ENCODE measurements around the gene ZBTB44.

Gene ZBTB44

GRCh38 chr11:130209954-130210854 is 104.5 kb downstream of the ZBTB44 start:
- Histone ChIP-seq H3K79me2 (ENCODE audit: insufficient read depth, low read length) (no peaks in the 10 kb centered on the region), H3K4me2 (ENCODE audit: low read depth, low read length, poor library complexity, severe bottlenecking) (no peak overlapping the region), H3K9ac (ENCODE audit: low read depth, low read length, poor library complexity, severe bottlenecking) (no peak overlapping the region), H3K9me3 (ENCODE audit: insufficient read depth, low read depth, low read length) (no peaks in the 10 kb centered on the region), H3K4me1 (ENCODE audit: insufficient read depth, low read length, poor library complexity, severe bottlenecking) (no peaks in the 10 kb centered on the region), H3K36me3 (ENCODE audit: insufficient read depth, low read length) (no peaks in the 10 kb centered on the region), H4K20me1 (ENCODE audit: insufficient read depth, low read length, poor library complexity, severe bottlenecking) (no peaks in the 10 kb centered on the region), H2AFZ (ENCODE audit: low read length) (no peak overlapping the region), H3F3A (ENCODE audit: low read depth) (no peaks in the 10 kb centered on the region), H3K4me3 (ENCODE audit: low read length, poor library complexity, severe bottlenecking) (no peak overlapping the region), H3K9me2 (replicated peaks; ENCODE audit: low read depth, low read length) (no peaks in the 10 kb centered on the region), H3K27me3 (ENCODE audit: insufficient read depth, low read length, poor library complexity, severe bottlenecking) (no peaks in the 10 kb centered on the region)
- TF ChIP-seq CTCF (conservative IDR thresholded peaks at IDR 0.05; ENCODE audit: low read length) (no peak), EZH2phosphoT487 (IDR thresholded peaks at IDR 0.05; ENCODE audit: borderline replicate concordance) (no peak)

GRCh38 chr11:130209128-130209932 is 105.4 kb downstream of the ZBTB44 start:
- Histone ChIP-seq H3K36me3 (ENCODE audit: insufficient read depth, low read length) (no peaks in the 10 kb centered on the region), H2AFZ (ENCODE audit: low read length) (no peak overlapping the region), H3F3A (ENCODE audit: low read depth) (no peaks in the 10 kb centered on the region), H3K9ac (ENCODE audit: low read depth, low read length, poor library complexity, severe bottlenecking) (no peak overlapping the region), H3K4me1 (ENCODE audit: insufficient read depth, low read length, poor library complexity, severe bottlenecking) (no peaks in the 10 kb centered on the region), H4K20me1 (ENCODE audit: insufficient read depth, low read length, poor library complexity, severe bottlenecking) (no peaks in the 10 kb centered on the region), H3K9me3 (ENCODE audit: insufficient read depth, low read depth, low read length) (no peaks in the 10 kb centered on the region), H3K4me2 (ENCODE audit: low read depth, low read length, poor library complexity, severe bottlenecking) (no peak overlapping the region), H3K27me3 (ENCODE audit: insufficient read depth, low read length, poor library complexity, severe bottlenecking) (no peaks in the 10 kb centered on the region), H3K9me2 (replicated peaks; ENCODE audit: low read depth, low read length) (no peaks in the 10 kb centered on the region), H3K79me2 (ENCODE audit: insufficient read depth, low read length) (no peaks in the 10 kb centered on the region), H3K4me3 (ENCODE audit: low read length, poor library complexity, severe bottlenecking) (no peak overlapping the region)
- TF ChIP-seq EZH2phosphoT487 (IDR thresholded peaks at IDR 0.05; ENCODE audit: borderline replicate concordance) (no peak), CTCF (conservative IDR thresholded peaks at IDR 0.05; ENCODE audit: low read length) (no peak)

GRCh38 chr11:130208241-130209127 is 106.2 kb downstream of the ZBTB44 start:
- H3K4me2 ChIP-seq (ENCODE audit: low read depth, low read length, poor library complexity, severe bottlenecking) = no peak overlapping the region
- H3K27me3 ChIP-seq (ENCODE audit: insufficient read depth, low read length, poor library complexity, severe bottlenecking) = no peaks in the 10 kb centered on the region
- no peak overlapping the region for H2AFZ ChIP-seq (ENCODE audit: low read length)
- no peaks in the 10 kb centered on the region for H3K36me3 ChIP-seq (ENCODE audit: insufficient read depth, low read length)
- H3K9me2 ChIP-seq (replicated peaks; ENCODE audit: low read depth, low read length) = no peaks in the 10 kb centered on the region
- H3K4me1 ChIP-seq (ENCODE audit: insufficient read depth, low read length, poor library complexity, severe bottlenecking) = no peaks in the 10 kb centered on the region
- H4K20me1 ChIP-seq (ENCODE audit: insufficient read depth, low read length, poor library complexity, severe bottlenecking) = no peaks in the 10 kb centered on the region
- H3K9me3 ChIP-seq (ENCODE audit: insufficient read depth, low read depth, low read length) = no peaks in the 10 kb centered on the region
- TF ChIP-seq EZH2phosphoT487 (IDR thresholded peaks at IDR 0.05; ENCODE audit: borderline replicate concordance) (no peak), CTCF (conservative IDR thresholded peaks at IDR 0.05; ENCODE audit: low read length) (no peak)
- no peaks in the 10 kb centered on the region for H3K79me2 ChIP-seq (ENCODE audit: insufficient read depth, low read length)
- H3K9ac ChIP-seq (ENCODE audit: low read depth, low read length, poor library complexity, severe bottlenecking) = no peak overlapping the region
- H3K4me3 ChIP-seq (ENCODE audit: low read length, poor library complexity, severe bottlenecking) = no peak overlapping the region
- H3F3A ChIP-seq (ENCODE audit: low read depth) = no peaks in the 10 kb centered on the region
